Measurements from ENCODE around the gene PHLDB3. TPM values are rescaled to one million over a fixed set of nuclear protein-coding genes. Genes with fewer than 3 reads are reported as not detected.

PHLDB3 gene
- total RNA-seq, 1 experiment from 2014 or later = 33.1 TPM

GRCh38 chr19:43533546-43534304 lies 29.2 kb upstream of the PHLDB3 start:
- POLR2A ChIA-PET = interaction anchor here (0.6 to 2.1 kb wide), 5 partner anchors 13 to 135 kb away, joined by 4 to 10 read pairs (median 8); partner anchors contain the start of genes IRGQ, PHLDB3 and ZNF576
- Histone ChIP-seq H3K9me3 (no peaks in the 10 kb centered on the region), H3K36me3 (ENCODE audit: control insufficient read depth, insufficient read depth, low read length) (peaks cover 1% of the 10 kb centered on the region; the same call in 1 of the 2 replicates), H3K4me3 (ENCODE audit: low read depth, low read length) (peak overlapping the region; percentile 60), H3K27me3 (replicated peaks; ENCODE audit: control insufficient read depth, insufficient read depth, low read length) (no peaks in the 10 kb centered on the region), H3K4me1 (0 out of 2 replicates have a peak, but pooled peaks cover 4% of the 10 kb centered on the region)
- H3K4me1 Mint-ChIP-seq (ENCODE audit: low read depth, unreplicated experiment) = peaks cover 6% of the 10 kb centered on the region
- intact Hi-C loops (cut with micrococcal nuclease; ENCODE audit: unreplicated experiment) = loop anchor here (1.0 to 10.0 kb wide), 4 partner anchors 8 to 121 kb away; partner anchors contain the start of genes IRGQ, PHLDB3 and ZNF576
- peak; percentile 98 to 99 for DNase-seq
- H3K27me3 Mint-ChIP-seq (ENCODE audit: insufficient read depth, unreplicated experiment) = no peaks in the 10 kb centered on the region
- peaks cover 37% of the 10 kb centered on the region for H3K36me3 Mint-ChIP-seq (ENCODE audit: insufficient read depth, unreplicated experiment)
- peak overlapping the region; percentile 96 for H3K27ac Mint-ChIP-seq (ENCODE audit: unreplicated experiment)
- no peak for TF ChIP-seq CTCF (IDR thresholded peaks at IDR 0.05; ENCODE audit: insufficient read depth in 1 of 2, low read depth in 1 of 2, low read length in 1 of 2, severe bottlenecking in 1 of 2, unreplicated experiment in 1 of 2)
- CTCF ChIA-PET = interaction anchor here (0.6 to 2.4 kb wide), 10 partner anchors 9 to 146 kb away, joined by 3 to 14 read pairs (median 8); partner anchors contain the start of genes IRGQ, PHLDB3 and ZNF576
- BruUV-seq (replicated peaks) = no TSS peak
- peaks cover 2% of the 10 kb centered on the region for H3K9me3 Mint-ChIP-seq (ENCODE audit: unreplicated experiment)
- peak overlapping the region; percentile 96 for H3K4me3 Mint-ChIP-seq (ENCODE audit: unreplicated experiment)

- intact Hi-C loops (cut with micrococcal nuclease; ENCODE audit: unreplicated experiment) = loop anchor here (1.0 to 10.0 kb wide), 4 partner anchors 8 to 122 kb away; partner anchors contain the start of genes IRGQ, PHLDB3 and ZNF576
- Histone ChIP-seq H3K27me3 (replicated peaks; ENCODE audit: control insufficient read depth, insufficient read depth, low read length) (no peaks in the 10 kb centered on the region), H3K36me3 (ENCODE audit: control insufficient read depth, insufficient read depth, low read length) (no peaks in the 10 kb centered on the region; the same call in 1 of the 2 replicates), H3K9me3 (no peaks in the 10 kb centered on the region), H3K4me1 (0 out of 2 replicates have a peak, but pooled peaks cover 4% of the 10 kb centered on the region), H3K4me3 (ENCODE audit: low read depth, low read length) (peak within 1 kb of the TSS; percentile 60)
- peaks cover 31% of the 10 kb centered on the region for H3K36me3 Mint-ChIP-seq (ENCODE audit: insufficient read depth, unreplicated experiment)
- no peaks in the 10 kb centered on the region for H3K27me3 Mint-ChIP-seq (ENCODE audit: insufficient read depth, unreplicated experiment)
- TF ChIP-seq CTCF (IDR thresholded peaks at IDR 0.05; ENCODE audit: insufficient read depth in 1 of 2, low read depth in 1 of 2, low read length in 1 of 2, severe bottlenecking in 1 of 2, unreplicated experiment in 1 of 2) = peak in 1 of 2 experiments; percentile 9
- TSS peak; percentile 13 for BruUV-seq (replicated peaks)
- peak within 1 kb of the TSS; percentile 96 for H3K4me3 Mint-ChIP-seq (ENCODE audit: unreplicated experiment)
- no peaks in the 10 kb centered on the region for H3K9me3 Mint-ChIP-seq (ENCODE audit: unreplicated experiment)
- peak; percentile 95 to 96 for DNase-seq
- ChIA-PET CTCF (interaction anchor here (0.6 to 2.4 kb wide), 10 partner anchors 8 to 146 kb away, joined by 3 to 14 read pairs (median 8); partner anchors contain the start of genes IRGQ, PHLDB3 and ZNF576), POLR2A (interaction anchor here (0.6 to 2.1 kb wide), 6 partner anchors 13 to 772 kb away, joined by 4 to 10 read pairs (median 6); partner anchors contain the start of genes IRGQ, PHLDB3, ZNF235 and ZNF576)
- peak within 1 kb of the TSS; percentile 96 for H3K27ac Mint-ChIP-seq (ENCODE audit: unreplicated experiment)
- H3K4me1 Mint-ChIP-seq (ENCODE audit: low read depth, unreplicated experiment) = peaks cover 6% of the 10 kb centered on the region
Measured at GRCh38 chr19:43532962-43533545, 28.5 kb upstream of the PHLDB3 start, which contains the start of gene ZNF575. Gene ZNF575, plus strand, starts transcription at chr19:43533188. Its CDS starts 1,235 bp downstream, at chr19:43534423.

All from Caco-2 (cell line).